ENCODE measurements around the gene PLXNB3.

PLXNB3 gene

GRCh38 chrX:153764786-153765137 lies 713 bp downstream of the PLXNB3 start:
- TF ChIP-seq, protein P1, sequence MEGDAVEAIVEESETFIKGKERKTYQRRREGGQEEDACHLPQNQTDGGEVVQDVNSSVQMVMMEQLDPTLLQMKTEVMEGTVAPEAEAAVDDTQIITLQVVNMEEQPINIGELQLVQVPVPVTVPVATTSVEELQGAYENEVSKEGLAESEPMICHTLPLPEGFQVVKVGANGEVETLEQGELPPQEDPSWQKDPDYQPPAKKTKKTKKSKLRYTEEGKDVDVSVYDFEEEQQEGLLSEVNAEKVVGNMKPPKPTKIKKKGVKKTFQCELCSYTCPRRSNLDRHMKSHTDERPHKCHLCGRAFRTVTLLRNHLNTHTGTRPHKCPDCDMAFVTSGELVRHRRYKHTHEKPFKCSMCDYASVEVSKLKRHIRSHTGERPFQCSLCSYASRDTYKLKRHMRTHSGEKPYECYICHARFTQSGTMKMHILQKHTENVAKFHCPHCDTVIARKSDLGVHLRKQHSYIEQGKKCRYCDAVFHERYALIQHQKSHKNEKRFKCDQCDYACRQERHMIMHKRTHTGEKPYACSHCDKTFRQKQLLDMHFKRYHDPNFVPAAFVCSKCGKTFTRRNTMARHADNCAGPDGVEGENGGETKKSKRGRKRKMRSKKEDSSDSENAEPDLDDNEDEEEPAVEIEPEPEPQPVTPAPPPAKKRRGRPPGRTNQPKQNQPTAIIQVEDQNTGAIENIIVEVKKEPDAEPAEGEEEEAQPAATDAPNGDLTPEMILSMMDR (IDR thresholded peaks at IDR 0.05; ENCODE audit: low read length, missing control alignments), result no peak
- no peak for DNase-seq (ENCODE audit: low read depth)
- peak overlapping the region; percentile 55 for H3K4me3 ChIP-seq (replicated peaks; ENCODE audit: low read depth, low read length)

DNA sequence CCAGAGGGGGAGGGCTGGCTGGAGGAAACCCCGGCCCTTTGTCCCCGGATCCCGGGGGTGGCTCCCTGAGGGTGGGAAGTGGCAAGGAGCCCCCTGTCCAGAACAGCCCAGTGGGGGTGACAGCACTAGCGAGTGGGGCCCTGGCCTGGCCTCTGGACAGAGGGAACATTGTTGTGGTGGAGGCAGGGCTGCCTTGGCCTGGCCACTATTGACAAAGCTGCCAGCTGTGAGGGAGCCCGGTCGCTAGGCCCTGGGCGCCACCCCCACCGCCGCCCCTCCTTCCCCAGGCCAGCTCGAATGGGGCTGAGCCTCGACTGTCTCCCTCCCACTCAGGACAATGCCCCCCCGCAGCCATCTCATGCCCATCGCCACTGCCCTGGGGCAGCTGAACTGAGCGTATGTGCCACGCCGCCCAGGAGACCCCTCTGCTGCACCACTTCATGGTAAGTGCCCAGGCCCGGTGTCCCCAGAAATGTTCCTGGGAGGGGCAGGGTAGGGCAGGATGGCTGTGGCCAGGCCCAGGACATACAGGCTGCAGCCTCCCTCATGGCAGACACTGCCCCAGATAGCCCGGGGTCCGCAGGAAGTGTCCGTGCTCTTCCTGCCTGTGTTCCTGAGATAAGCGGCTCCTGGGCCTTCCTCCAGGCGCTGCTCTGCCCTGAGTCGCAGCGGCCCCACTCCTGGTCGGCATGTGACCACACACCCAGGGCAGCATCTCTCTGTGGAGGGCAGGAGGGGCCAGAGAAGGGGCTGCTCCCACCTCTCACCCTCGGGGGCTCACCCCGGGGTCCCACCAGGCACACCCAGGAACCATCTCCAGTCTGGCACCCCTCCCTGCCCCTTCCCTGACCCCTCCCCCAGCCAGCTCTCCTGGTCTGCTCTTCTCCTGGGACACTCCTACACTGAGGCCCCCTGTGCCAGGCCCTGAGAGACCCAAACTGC lies 1.4 kb downstream of the PLXNB3 start:
- TF ChIP-seq, protein P1 (IDR thresholded peaks at IDR 0.05; ENCODE audit: low read length, missing control alignments), result no peak
- DNase-seq (ENCODE audit: low read depth), result peak; percentile 12
- H3K4me3 ChIP-seq (replicated peaks; ENCODE audit: low read depth, low read length), result peak overlapping the region; percentile 55

- DNase-seq (ENCODE audit: low read depth), result peak; percentile 63
- TF ChIP-seq, protein P1 (IDR thresholded peaks at IDR 0.05; ENCODE audit: low read length, missing control alignments), result no peak
- peak overlapping the region; percentile 55 for H3K4me3 ChIP-seq (replicated peaks; ENCODE audit: low read depth, low read length)
Observed at GRCh38 chrX:153766098-153766817, 2.2 kb downstream of the PLXNB3 start.

DNA sequence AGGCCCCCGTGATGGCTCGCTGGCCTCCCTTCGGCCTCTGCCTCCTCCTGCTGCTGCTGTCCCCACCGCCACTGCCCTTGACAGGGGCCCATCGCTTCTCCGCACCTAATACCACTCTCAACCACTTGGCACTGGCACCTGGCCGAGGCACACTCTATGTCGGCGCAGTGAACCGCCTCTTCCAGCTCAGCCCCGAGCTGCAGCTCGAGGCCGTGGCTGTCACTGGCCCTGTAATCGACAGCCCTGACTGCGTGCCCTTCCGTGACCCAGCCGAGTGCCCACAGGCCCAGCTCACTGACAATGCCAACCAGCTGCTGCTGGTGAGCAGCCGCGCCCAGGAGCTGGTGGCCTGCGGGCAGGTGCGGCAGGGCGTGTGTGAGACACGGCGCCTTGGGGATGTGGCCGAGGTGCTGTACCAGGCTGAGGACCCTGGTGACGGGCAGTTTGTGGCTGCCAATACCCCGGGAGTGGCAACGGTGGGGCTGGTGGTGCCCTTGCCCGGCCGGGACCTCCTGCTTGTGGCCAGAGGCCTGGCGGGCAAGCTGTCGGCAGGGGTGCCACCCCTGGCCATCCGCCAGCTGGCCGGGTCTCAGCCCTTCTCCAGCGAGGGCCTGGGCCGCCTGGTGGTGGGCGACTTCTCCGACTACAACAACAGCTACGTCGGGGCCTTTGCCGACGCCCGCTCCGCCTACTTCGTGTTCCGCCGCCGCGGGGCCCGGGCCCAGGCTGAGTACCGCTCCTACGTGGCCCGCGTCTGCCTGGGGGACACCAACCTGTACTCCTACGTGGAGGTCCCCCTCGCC lies 3.0 kb downstream of the PLXNB3 start:
- no peak for DNase-seq (ENCODE audit: low read depth)
- TF ChIP-seq, protein P1 (IDR thresholded peaks at IDR 0.05; ENCODE audit: low read length, missing control alignments), result no peak
- H3K4me3 ChIP-seq (replicated peaks; ENCODE audit: low read depth, low read length), result no peak overlapping the region

- no peak overlapping the region for H3K4me3 ChIP-seq (replicated peaks; ENCODE audit: low read depth, low read length)
- DNase-seq (ENCODE audit: low read depth), result no peak
- TF ChIP-seq, protein P1 (IDR thresholded peaks at IDR 0.05; ENCODE audit: low read length, missing control alignments), result no peak
Observed at GRCh38 chrX:153767674-153768055, 3.6 kb downstream of the PLXNB3 start.

DNA sequence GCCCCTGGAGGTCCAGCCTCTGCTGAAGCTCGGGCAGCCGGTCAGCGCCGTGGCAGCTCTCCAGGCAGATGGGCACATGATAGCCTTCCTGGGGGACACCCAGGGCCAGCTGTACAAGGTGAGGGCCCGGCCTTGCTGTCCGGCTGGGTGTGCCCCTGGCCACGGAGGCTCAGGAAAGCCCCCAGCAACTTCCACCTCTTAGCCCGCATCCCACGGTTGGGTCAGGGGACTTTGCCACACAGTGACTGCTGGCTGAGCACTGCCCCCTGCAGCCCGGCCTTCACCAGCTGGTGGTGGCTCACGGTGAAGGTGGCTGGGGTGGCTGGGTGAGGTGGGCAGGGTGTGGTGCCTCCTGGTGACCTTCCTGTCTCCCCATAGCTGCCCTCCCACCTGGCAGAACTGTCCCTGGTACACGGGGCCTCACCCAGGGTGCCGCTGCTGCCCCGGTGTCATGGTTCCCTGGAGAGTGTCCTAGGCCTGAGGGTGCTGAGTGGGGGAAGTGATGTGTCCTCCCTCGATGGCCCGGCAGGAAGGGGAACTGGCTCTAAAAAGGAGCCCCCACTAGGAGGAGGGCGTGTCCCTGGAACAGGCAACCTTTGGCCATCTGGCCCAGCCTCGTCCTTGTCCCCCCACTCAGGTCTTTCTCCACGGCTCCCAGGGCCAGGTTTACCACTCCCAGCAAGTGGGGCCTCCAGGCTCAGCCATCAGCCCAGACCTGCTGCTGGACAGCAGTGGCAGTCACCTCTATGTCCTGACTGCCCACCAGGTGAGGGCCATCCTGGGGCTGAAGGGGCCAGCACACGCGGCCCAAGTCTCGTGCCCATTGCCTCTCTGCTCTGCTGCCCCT lies 4.5 kb downstream of the PLXNB3 start:
- TF ChIP-seq, protein P1 (IDR thresholded peaks at IDR 0.05; ENCODE audit: low read length, missing control alignments), result no peak
- no peak for DNase-seq (ENCODE audit: low read depth)
- H3K4me3 ChIP-seq (replicated peaks; ENCODE audit: low read depth, low read length), result no peak overlapping the region
